SK-N-SH (cell line): ENCODE results near the gene MXRA8. TPM values are rescaled to one million over a fixed set of nuclear protein-coding genes. Genes with fewer than 3 reads are reported as not detected.

Experiments used
- CTCF ChIA-PET: fragments of 300-600, 350-600 bp; formaldehyde crosslinking; extraction: SDS; loops from one replicate; lab custom pipeline; 2021; lab: Yijun Ruan, JAX
- POLR2A ChIA-PET: fragments of 350-600 bp; sonication (Branson Sonifier 250); formaldehyde crosslinking; extraction: SDS; loops from one replicate; lab custom pipeline; 2020; ENCODE audit warnings: antibody characterized with exemption, inconsistent platforms; lab: Yijun Ruan, JAX
- DNase-seq: peaks from one replicate; pipeline ENCODE4 v3.0.0; 2012
- H2AFZ ChIP-seq: fragments of 200-600 bp; sonication (generic); 2 replicates; pipeline ENCODE4 v1.8.1; 2016; ENCODE audit warnings: antibody characterized with exemption, mild to moderate bottlenecking, low read depth
- H3F3A ChIP-seq: fragments of 200-600 bp; sonication (generic); replicated peaks from 2 replicates; pipeline ENCODE3; 2016; ENCODE audit warnings: antibody characterized with exemption, mild to moderate bottlenecking; ENCODE audit not compliant: insufficient read depth
- H3K27ac ChIP-seq, 2 experiments: fragments of 200-500 bp in 1 of 2; fragments of 200-600 bp in 1 of 2; sonication (Bioruptor generic) in 1 of 2; sonication (generic), shearing (Covaris generic) in 1 of 2; 2 replicates each; pipeline versions ENCODE4 v1.5.1 to v1.6.1; 2014 to 2016; ENCODE audit warnings: low read depth in 2 of 2, inconsistent platforms in 1 of 2, low read length in 1 of 2, mild to moderate bottlenecking in 1 of 2, mixed read lengths in 1 of 2
- H3K27me3 ChIP-seq: fragments of 200-600 bp; sonication (generic), shearing (Covaris generic); 2 replicates; pipeline ENCODE4 v1.6.1; 2016; ENCODE audit warnings: mixed run types; ENCODE audit not compliant: insufficient read depth
- H3K36me3 ChIP-seq, 2 experiments: fragments of 200-500 bp in 1 of 2; fragments of 200-600 bp in 1 of 2; sonication (Bioruptor generic) in 1 of 2; sonication (generic) in 1 of 2; replicated peaks in 1 of 2; 2 replicates each; pipeline versions ENCODE3 to v1.5.1; 2014 to 2016; ENCODE audit warnings: low read length in 1 of 2, mild to moderate bottlenecking in 1 of 2; ENCODE audit not compliant: insufficient read depth in 2 of 2, control insufficient read depth in 1 of 2
- H3K4me1 ChIP-seq, 2 experiments: fragments of 200-500 bp in 1 of 2; fragments of 200-600 bp in 1 of 2; sonication (Bioruptor generic) in 1 of 2; sonication (generic), shearing (Covaris generic) in 1 of 2; 2 replicates each; pipeline versions ENCODE4 v1.5.1 to v1.6.1; 2014 to 2016; ENCODE audit warnings: low read depth in 1 of 2, low read length in 1 of 2, mixed run types in 1 of 2; ENCODE audit not compliant: insufficient read depth in 2 of 2, control insufficient read depth in 1 of 2
- H3K4me2 ChIP-seq: fragments of 200-600 bp; sonication (generic), shearing (Covaris generic); 2 replicates; pipeline ENCODE4 v1.6.1; 2017; ENCODE audit warnings: mixed run types
- H3K4me3 ChIP-seq, 2 experiments: fragments of 200-500 bp in 1 of 2; fragments of 200-600 bp in 1 of 2; sonication (Bioruptor generic) in 1 of 2; sonication (generic), shearing (Covaris generic) in 1 of 2; 2 replicates each; pipeline versions ENCODE4 v1.5.1 to v1.8.1; 2014 to 2016; ENCODE audit warnings: low read depth in 2 of 2, inconsistent platforms in 1 of 2, low read length in 1 of 2, mild to moderate bottlenecking in 1 of 2, mixed read lengths in 1 of 2, moderate library complexity in 1 of 2
- H3K79me2 ChIP-seq: fragments of 200-600 bp; sonication (generic); 2 replicates; pipeline ENCODE4 v1.8.1; 2017; ENCODE audit warnings: mild to moderate bottlenecking; ENCODE audit not compliant: insufficient read depth
- H3K9ac ChIP-seq: fragments of 200-600 bp; sonication (generic); 2 replicates; pipeline ENCODE4 v1.6.1; 2017; ENCODE audit warnings: mixed run types
- H3K9me2 ChIP-seq: fragments of 200-600 bp; sonication (generic); 2 replicates; pipeline ENCODE4 v1.6.1; 2017; ENCODE audit warnings: mixed run types
- H3K9me3 ChIP-seq: fragments of 200-600 bp; sonication (generic); 2 replicates; pipeline ENCODE4 v1.6.1; 2017; ENCODE audit warnings: mixed run types, mild to moderate bottlenecking, moderate library complexity
- H4K20me1 ChIP-seq: fragments of 200-600 bp; sonication (generic); 2 replicates; pipeline ENCODE4 v1.6.1; 2017; ENCODE audit warnings: mild to moderate bottlenecking, mixed run types; ENCODE audit not compliant: insufficient read depth
- CTCF ChIP-seq: fragments of 200-600 bp; sonication (generic); IDR thresholded peaks from 2 replicates; pipeline ENCODE4 v1.6.1; 2017; ENCODE audit warnings: antibody characterized with exemption, mild to moderate bottlenecking, moderate library complexity
- ELF1 ChIP-seq: IDR thresholded peaks from 2 replicates; pipeline ENCODE4 v1.4.0; 2012
- FOXJ3 ChIP-seq: sonication (generic); formaldehyde crosslinking; IDR thresholded peaks from 2 replicates; pipeline ENCODE4 v1.5.1; 2020; ENCODE audit warnings: mild to moderate bottlenecking, missing genetic modification reagents
- GABPA ChIP-seq: IDR thresholded peaks from 2 replicates; pipeline ENCODE4 v1.4.0; 2012; ENCODE audit warnings: low read depth, mild to moderate bottlenecking
- IRF3 ChIP-seq: fragments of 150-350 bp; IDR thresholded peaks from 2 replicates; pipeline ENCODE4 v1.6.1; 2016; ENCODE audit warnings: mild to moderate bottlenecking, low read depth, low read length
- JUND ChIP-seq: IDR thresholded peaks from 2 replicates; pipeline ENCODE4 v1.4.0; 2012
- NRF1 ChIP-seq: IDR thresholded peaks from 2 replicates; pipeline ENCODE4 v1.6.1; 2012; ENCODE audit warnings: low read depth, mild to moderate bottlenecking, low read length
- RXRA ChIP-seq: IDR thresholded peaks from 2 replicates; pipeline ENCODE4 v1.4.0; 2012; ENCODE audit warnings: low read depth, mild to moderate bottlenecking, borderline replicate concordance
- SIN3A ChIP-seq: IDR thresholded peaks from 2 replicates; pipeline ENCODE4 v1.6.1; 2012; ENCODE audit warnings: low read depth, mild to moderate bottlenecking, low read length, moderate library complexity, borderline replicate concordance
- USF1 ChIP-seq: IDR thresholded peaks from 2 replicates; pipeline ENCODE4 v1.4.0; 2012; ENCODE audit warnings: low read depth, borderline replicate concordance
- YY1 ChIP-seq: IDR thresholded peaks from 2 replicates; pipeline ENCODE4 v1.4.0; 2012; ENCODE audit warnings: low read depth, mild to moderate bottlenecking
- ZBTB33 ChIP-seq: IDR thresholded peaks from 2 replicates; pipeline ENCODE4 v1.4.0; 2012; ENCODE audit warnings: low read depth, borderline replicate concordance
- WGBS: methylation state at CpG from one replicate; pipeline ENCODE4 v1.1.6; 2017; ENCODE audit warnings: low lambda C conversion rate; 5-methylcytosine and 5-hydroxymethylcytosine counted together
- polyA plus RNA-seq, 3 experiments: library from polyadenylated mRNA; depleted of rRNA; stranded (reverse); fragments of >200 nt; gene quantifications; 2 replicates each; pipeline ENCODE4 v1.2.3, GENCODE V29; 2012

MXRA8 gene
- polyA plus RNA-seq, 1 of the 3 experiments (the other 2 are of a cell fraction), result 2.5 TPM

GRCh38 chr1:1367315-1367714 is 9.0 kb upstream of the MXRA8 start:
- H3F3A ChIP-seq, result peaks cover 6% of the 10 kb centered on the region
- no peaks in the 10 kb centered on the region for H4K20me1 ChIP-seq
- no peak overlapping the region for H3K4me3 ChIP-seq
- H3K4me1 ChIP-seq, result peaks cover 0 to 7% of the 10 kb centered on the region in 2 experiments; a peak in 1 of 4 replicates
- H3K36me3 ChIP-seq, result no peaks in the 10 kb centered on the region
- WGBS, result 74% methylated on average over 5 of the region's 5 CpGs
- CTCF ChIA-PET, result no interaction called here
- no peak overlapping the region for H2AFZ ChIP-seq
- H3K79me2 ChIP-seq, result peaks cover 5% of the 10 kb centered on the region; the same call in 1 of the 2 replicates
- TF ChIP-seq FOXJ3 (CRISPR knock-in tag) (no peak), GABPA (no peak)
- H3K9me3 ChIP-seq, result no peaks in the 10 kb centered on the region
- no peak overlapping the region for H3K9ac ChIP-seq
- H3K27me3 ChIP-seq, result no peaks in the 10 kb centered on the region
- no peak overlapping the region for H3K4me2 ChIP-seq
- H3K9me2 ChIP-seq, result no peaks in the 10 kb centered on the region
- H3K27ac ChIP-seq, result no peak overlapping the region
- POLR2A ChIA-PET, result interaction anchor here (0.7 kb wide), 1 partner anchor 258 kb away, joined by 3 read pairs; no protein-coding TSS in a partner anchor
- DNase-seq, result no peak

- 0 out of 2 replicates have a peak, but pooled peaks cover under 1% of the 10 kb centered on the region for H3K79me2 ChIP-seq
- H3K9ac ChIP-seq, result no peak overlapping the region
- POLR2A ChIA-PET, result no interaction called here
- CTCF ChIA-PET, result no interaction called here
- no peaks in the 10 kb centered on the region for H3K9me2 ChIP-seq
- peaks cover 0 to 2% of the 10 kb centered on the region in 2 experiments; a peak in 1 of 4 replicates for H3K4me1 ChIP-seq
- DNase-seq, result no peak
- no peaks in the 10 kb centered on the region for H3K36me3 ChIP-seq
- H3K4me3 ChIP-seq, result no peak overlapping the region
- H3K9me3 ChIP-seq, result no peaks in the 10 kb centered on the region
- H3F3A ChIP-seq, result peaks cover 9% of the 10 kb centered on the region
- no peaks in the 10 kb centered on the region for H4K20me1 ChIP-seq
- TF ChIP-seq RXRA (no peak), ZBTB33 (no peak), JUND (no peak), SIN3A (no peak), USF1 (no peak), YY1 (no peak), CTCF (no peak), NRF1 (no peak), ELF1 (no peak), IRF3 (no peak)
- no peak overlapping the region for H3K4me2 ChIP-seq
- no peak overlapping the region for H3K27ac ChIP-seq
- no peaks in the 10 kb centered on the region for H3K27me3 ChIP-seq
- WGBS, result 80% methylated on average over 3 of the region's 3 CpGs
- H2AFZ ChIP-seq, result no peak overlapping the region
Measured at GRCh38 chr1:1366699-1367066, 8.3 kb upstream of the MXRA8 start.
